ENCODE data around the gene FHIT.

FHIT gene

DNA sequence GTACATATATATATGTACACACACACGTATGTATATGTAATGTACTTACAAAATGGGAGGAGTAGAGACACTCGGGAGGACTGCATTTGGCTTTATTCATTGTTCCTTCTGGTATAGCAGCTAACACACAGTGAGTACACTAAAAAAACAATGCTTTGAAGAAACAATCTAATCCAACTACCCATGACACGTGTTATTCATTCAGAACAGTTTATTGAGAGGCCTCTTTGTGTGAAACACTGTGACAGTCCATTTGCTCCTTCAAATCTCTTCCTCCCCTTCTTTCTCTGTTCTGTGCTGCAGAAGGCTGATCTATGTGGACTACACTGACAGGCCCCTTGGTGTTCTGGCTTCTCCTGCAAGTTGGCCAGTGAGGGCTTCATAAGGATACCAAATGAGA lies 1125.6 kb downstream of the FHIT start:
- H3K9ac ChIP-seq (ENCODE audit: low read length): no peak overlapping the region
- no peak overlapping the region for H3K4me2 ChIP-seq (ENCODE audit: low read length)
- no peaks in the 10 kb centered on the region for H3K27me3 ChIP-seq (ENCODE audit: low read depth, low read length)
- H3K27ac ChIP-seq (ENCODE audit: low read length): no peak overlapping the region
- no peaks in the 10 kb centered on the region for H3K4me1 ChIP-seq (ENCODE audit: low read length)
- no peak overlapping the region for H3K4me3 ChIP-seq (ENCODE audit: low read length)
- no peak overlapping the region for H2AFZ ChIP-seq (ENCODE audit: low read depth, low read length)
- no peaks in the 10 kb centered on the region for H3K79me2 ChIP-seq (ENCODE audit: low read length)
- no peaks in the 10 kb centered on the region for H4K20me1 ChIP-seq (ENCODE audit: insufficient read depth, low read length)
- H3K36me3 ChIP-seq (replicated peaks; ENCODE audit: low read depth, low read length): no peaks in the 10 kb centered on the region
- H3K9me3 ChIP-seq (ENCODE audit: insufficient read depth, low read length): no peaks in the 10 kb centered on the region
- TF ChIP-seq EZH2phosphoT487 (IDR thresholded peaks at IDR 0.05; ENCODE audit: low read depth): no peak
- TF ChIP-seq, protein P1, sequence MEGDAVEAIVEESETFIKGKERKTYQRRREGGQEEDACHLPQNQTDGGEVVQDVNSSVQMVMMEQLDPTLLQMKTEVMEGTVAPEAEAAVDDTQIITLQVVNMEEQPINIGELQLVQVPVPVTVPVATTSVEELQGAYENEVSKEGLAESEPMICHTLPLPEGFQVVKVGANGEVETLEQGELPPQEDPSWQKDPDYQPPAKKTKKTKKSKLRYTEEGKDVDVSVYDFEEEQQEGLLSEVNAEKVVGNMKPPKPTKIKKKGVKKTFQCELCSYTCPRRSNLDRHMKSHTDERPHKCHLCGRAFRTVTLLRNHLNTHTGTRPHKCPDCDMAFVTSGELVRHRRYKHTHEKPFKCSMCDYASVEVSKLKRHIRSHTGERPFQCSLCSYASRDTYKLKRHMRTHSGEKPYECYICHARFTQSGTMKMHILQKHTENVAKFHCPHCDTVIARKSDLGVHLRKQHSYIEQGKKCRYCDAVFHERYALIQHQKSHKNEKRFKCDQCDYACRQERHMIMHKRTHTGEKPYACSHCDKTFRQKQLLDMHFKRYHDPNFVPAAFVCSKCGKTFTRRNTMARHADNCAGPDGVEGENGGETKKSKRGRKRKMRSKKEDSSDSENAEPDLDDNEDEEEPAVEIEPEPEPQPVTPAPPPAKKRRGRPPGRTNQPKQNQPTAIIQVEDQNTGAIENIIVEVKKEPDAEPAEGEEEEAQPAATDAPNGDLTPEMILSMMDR (IDR thresholded peaks at IDR 0.05; ENCODE audit: low read depth, low read length): no peak

DNA sequence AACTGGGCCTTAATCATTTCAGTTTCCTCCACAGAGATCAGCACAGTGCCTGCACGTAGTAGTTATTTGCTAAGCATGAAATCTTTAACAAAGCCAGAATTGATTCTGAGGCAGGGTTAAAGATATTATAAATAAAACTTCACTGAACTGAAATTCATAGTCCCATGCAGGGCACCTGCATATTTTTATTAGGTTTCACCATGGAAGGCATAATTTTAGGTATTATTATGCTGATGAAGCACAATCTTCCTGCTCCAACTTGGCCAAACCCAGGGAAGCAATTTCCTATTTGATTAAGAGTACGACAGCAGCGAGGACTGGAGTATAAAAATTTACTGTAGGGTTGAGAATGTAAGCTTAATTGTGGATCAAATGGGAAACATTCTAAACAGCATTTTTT lies 1131.0 kb downstream of the FHIT start:
- H2AFZ ChIP-seq (ENCODE audit: low read depth, low read length): no peak overlapping the region
- TF ChIP-seq, protein P1 (IDR thresholded peaks at IDR 0.05; ENCODE audit: low read depth, low read length): no peak
- no peak for TF ChIP-seq EZH2phosphoT487 (IDR thresholded peaks at IDR 0.05; ENCODE audit: low read depth)

DNA sequence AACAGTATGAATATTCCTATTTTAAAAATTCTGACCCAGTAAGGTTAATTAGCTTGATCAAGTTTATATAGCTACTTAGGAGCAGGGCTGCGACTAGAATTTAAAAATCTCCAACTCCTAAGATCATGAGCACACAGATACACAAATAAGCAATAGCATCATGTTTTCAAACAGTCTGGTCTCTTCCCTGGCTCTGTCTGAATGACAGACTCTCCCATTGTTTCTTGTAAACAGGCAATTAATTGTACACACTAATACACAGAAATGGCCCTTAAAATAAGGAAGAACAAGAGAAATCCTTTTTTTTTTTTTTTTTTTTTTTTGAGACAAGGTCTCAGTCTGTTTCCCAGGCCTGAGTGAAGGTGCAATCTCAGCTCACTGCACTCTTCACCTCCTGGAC lies 1137.1 kb downstream of the FHIT start:
- H4K20me1 ChIP-seq (ENCODE audit: insufficient read depth, low read length): no peaks in the 10 kb centered on the region
- TF ChIP-seq EZH2phosphoT487 (IDR thresholded peaks at IDR 0.05; ENCODE audit: low read depth): no peak
- TF ChIP-seq, protein P1 (IDR thresholded peaks at IDR 0.05; ENCODE audit: low read depth, low read length): no peak
- no peak overlapping the region for H3K27ac ChIP-seq (ENCODE audit: low read length)
- no peaks in the 10 kb centered on the region for H3K36me3 ChIP-seq (replicated peaks; ENCODE audit: low read depth, low read length)
- no peaks in the 10 kb centered on the region for H3K79me2 ChIP-seq (ENCODE audit: low read length)
- H3K4me1 ChIP-seq (ENCODE audit: low read length): no peaks in the 10 kb centered on the region
- H3K4me2 ChIP-seq (ENCODE audit: low read length): no peak overlapping the region
- H2AFZ ChIP-seq (ENCODE audit: low read depth, low read length): no peak overlapping the region
- 0 out of 2 replicates have a peak, but pooled peaks cover 3% of the 10 kb centered on the region for H3K27me3 ChIP-seq (ENCODE audit: low read depth, low read length)
- H3K9ac ChIP-seq (ENCODE audit: low read length): no peak overlapping the region
- no peaks in the 10 kb centered on the region for H3K9me3 ChIP-seq (ENCODE audit: insufficient read depth, low read length)
- no peak overlapping the region for H3K4me3 ChIP-seq (ENCODE audit: low read length)

More for the DNA sequence above, 1131.0 kb downstream of the FHIT start:
- Histone ChIP-seq H3K4me1 (ENCODE audit: low read length) (no peaks in the 10 kb centered on the region), H3K79me2 (ENCODE audit: low read length) (no peaks in the 10 kb centered on the region), H3K27ac (ENCODE audit: low read length) (no peak overlapping the region), H4K20me1 (ENCODE audit: insufficient read depth, low read length) (no peaks in the 10 kb centered on the region), H3K9ac (ENCODE audit: low read length) (no peak overlapping the region), H3K27me3 (ENCODE audit: low read depth, low read length) (0 out of 2 replicates have a peak, but pooled peaks cover 3% of the 10 kb centered on the region), H3K4me2 (ENCODE audit: low read length) (no peak overlapping the region), H3K4me3 (ENCODE audit: low read length) (no peak overlapping the region), H3K36me3 (replicated peaks; ENCODE audit: low read depth, low read length) (no peaks in the 10 kb centered on the region), H3K9me3 (ENCODE audit: insufficient read depth, low read length) (no peaks in the 10 kb centered on the region)

DNA sequence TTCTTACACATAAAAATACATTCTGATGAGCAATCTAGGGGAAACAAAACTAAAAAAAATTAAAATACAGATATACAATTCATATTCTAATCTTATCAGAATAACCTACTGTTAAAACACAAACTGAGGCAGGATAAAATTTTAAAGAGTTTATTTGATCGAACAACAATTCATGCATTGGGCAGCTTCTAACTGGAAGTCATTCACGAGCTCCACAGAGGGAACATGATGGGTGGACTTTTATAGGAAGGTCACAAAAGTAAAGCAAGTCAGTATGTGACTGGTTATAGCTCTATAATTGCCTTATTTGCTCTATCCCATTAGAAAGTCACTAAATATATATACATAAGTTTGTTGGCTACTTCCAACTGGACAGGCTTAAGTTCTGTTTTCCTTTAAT lies 1144.0 kb downstream of the FHIT start:
- no peaks in the 10 kb centered on the region for H3K27me3 ChIP-seq (ENCODE audit: low read depth, low read length)
- no peaks in the 10 kb centered on the region for H3K4me1 ChIP-seq (ENCODE audit: low read length)
- TF ChIP-seq, protein P1 (IDR thresholded peaks at IDR 0.05; ENCODE audit: low read depth, low read length): no peak
- no peak for TF ChIP-seq EZH2phosphoT487 (IDR thresholded peaks at IDR 0.05; ENCODE audit: low read depth)
- no peaks in the 10 kb centered on the region for H3K36me3 ChIP-seq (replicated peaks; ENCODE audit: low read depth, low read length)
- H4K20me1 ChIP-seq (ENCODE audit: insufficient read depth, low read length): no peaks in the 10 kb centered on the region
- H2AFZ ChIP-seq (ENCODE audit: low read depth, low read length): no peak overlapping the region
- H3K27ac ChIP-seq (ENCODE audit: low read length): no peak overlapping the region
- no peak overlapping the region for H3K4me2 ChIP-seq (ENCODE audit: low read length)
- H3K4me3 ChIP-seq (ENCODE audit: low read length): no peak overlapping the region
- H3K9me3 ChIP-seq (ENCODE audit: insufficient read depth, low read length): no peaks in the 10 kb centered on the region
- no peak overlapping the region for H3K9ac ChIP-seq (ENCODE audit: low read length)
- no peaks in the 10 kb centered on the region for H3K79me2 ChIP-seq (ENCODE audit: low read length)
